Stimulated activated CD8-positive, alpha-beta memory T cell treated with anti-CD3 and anti-CD28 coated beads, Interleukin-15, amount 100 ng/mL, for 4 hours (primary cell): Measurements from ENCODE around the gene AHSA1.

ENCODE experiments used
- DNase-seq, 2 donors: peaks; one replicate each; pipeline ENCODE4 v3.0.0-alpha.2; 2020; ENCODE audit warnings: low read depth in 2 of 2

Gene AHSA1

DNA sequence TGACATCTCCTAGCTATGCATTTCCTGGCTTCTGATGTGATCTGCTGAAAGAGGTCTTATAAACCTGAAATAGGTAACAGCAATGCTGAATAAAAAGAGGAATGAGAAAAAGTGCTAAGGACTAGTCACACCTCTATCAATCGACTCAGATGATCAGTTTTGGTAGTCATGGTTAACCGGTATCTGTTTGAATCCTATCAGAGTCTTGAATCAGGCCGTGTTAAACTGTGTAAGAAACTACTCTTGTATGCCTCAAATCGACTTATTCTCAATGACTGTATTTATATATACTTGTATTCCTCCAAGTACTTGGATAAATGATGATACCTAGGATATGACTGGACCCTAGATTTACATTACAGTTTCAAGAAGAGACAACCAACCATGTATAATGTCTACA is 51.5 kb downstream of the AHSA1 start:
- no peak for DNase-seq

DNA sequence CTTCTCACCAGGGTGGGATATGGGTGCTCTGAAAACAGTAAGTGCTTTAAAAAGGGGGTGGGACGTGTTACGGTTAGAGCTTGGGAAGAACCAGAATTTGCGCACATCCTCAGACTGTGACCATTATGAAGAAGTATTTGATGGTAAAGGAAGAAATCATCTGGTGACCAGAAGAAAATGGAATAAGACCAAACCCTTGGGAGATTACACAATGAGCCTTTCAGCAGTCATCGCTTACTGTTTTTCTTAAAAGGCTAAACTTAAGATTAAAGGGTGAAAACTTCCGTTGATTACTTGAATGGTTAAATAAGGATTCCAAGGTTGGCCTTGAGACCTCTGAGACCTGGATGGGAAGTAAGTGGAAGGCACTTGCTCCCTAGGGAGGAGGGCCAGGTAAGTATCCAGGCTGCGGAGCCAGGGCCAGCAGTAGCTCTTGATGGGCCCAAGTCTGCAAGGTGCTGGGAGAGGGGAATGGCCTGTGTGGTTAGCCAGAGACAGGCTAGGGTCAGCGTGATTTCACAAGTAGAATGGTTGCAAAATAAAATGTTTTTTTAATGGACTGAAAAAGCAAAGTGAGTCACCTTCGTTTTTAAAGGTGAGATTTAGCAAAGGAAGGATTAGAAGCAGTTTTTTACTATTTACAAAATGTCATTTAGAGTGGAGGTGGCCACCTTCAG is 53.7 kb downstream of the AHSA1 start:
- no peak for DNase-seq

DNA sequence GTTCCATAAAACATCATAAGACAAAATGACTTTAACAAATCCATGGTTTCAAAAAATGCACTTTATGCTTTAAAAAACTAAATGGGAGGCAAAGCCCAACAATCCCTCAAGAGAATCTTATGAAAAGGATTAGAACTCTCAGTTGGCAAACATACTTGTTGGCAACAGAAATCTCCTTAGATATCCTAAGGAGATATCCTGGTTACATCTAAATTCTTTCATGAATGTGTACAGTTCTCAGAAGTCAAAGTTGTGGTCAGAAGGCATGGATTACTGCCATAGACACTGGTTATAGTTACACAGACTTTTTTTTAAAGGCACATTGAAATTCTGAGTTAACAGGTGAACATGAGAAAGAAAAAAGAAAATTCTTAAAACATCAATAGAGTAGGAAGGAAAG is 58.2 kb downstream of the AHSA1 start:
- no peak for DNase-seq
